ENCODE results near the gene ZNF768. TPM values are rescaled to one million over a fixed set of nuclear protein-coding genes. Genes with fewer than 3 reads are reported as not detected.

The ZNF768 gene
- total RNA-seq, 1 donor from 2014 or later, result 37.1 TPM

GRCh38 chr16:30555315-30556124 is 29.2 kb upstream of the ZNF768 start:
- Mint-ChIP-seq H3K9me3 (ENCODE audit: unreplicated experiment) (no peaks in the 10 kb centered on the region), H3K4me1 (ENCODE audit: unreplicated experiment) (peaks cover 21% of the 10 kb centered on the region), H3K36me3 (ENCODE audit: unreplicated experiment) (peaks cover 17% of the 10 kb centered on the region), H3K4me3 (ENCODE audit: unreplicated experiment) (peak overlapping the region; percentile 62), H3K27me3 (ENCODE audit: unreplicated experiment) (no peaks in the 10 kb centered on the region), H3K27ac (ENCODE audit: unreplicated experiment) (peak overlapping the region; percentile 10)
- no peak for TF ChIP-seq CTCF (IDR thresholded peaks at IDR 0.05)
- DNase-seq (ENCODE audit: extremely low spot score, unreplicated experiment), result no peak

- no peak for DNase-seq (ENCODE audit: extremely low spot score, unreplicated experiment)
- H3K36me3 Mint-ChIP-seq (ENCODE audit: unreplicated experiment), result peaks cover 17% of the 10 kb centered on the region
- no peaks in the 10 kb centered on the region for H3K9me3 Mint-ChIP-seq (ENCODE audit: unreplicated experiment)
- peaks cover 21% of the 10 kb centered on the region for H3K4me1 Mint-ChIP-seq (ENCODE audit: unreplicated experiment)
- H3K27me3 Mint-ChIP-seq (ENCODE audit: unreplicated experiment), result no peaks in the 10 kb centered on the region
- TF ChIP-seq CTCF (IDR thresholded peaks at IDR 0.05), result no peak
- no peak overlapping the region for H3K27ac Mint-ChIP-seq (ENCODE audit: unreplicated experiment)
- H3K4me3 Mint-ChIP-seq (ENCODE audit: unreplicated experiment), result no peak overlapping the region
Observed at GRCh38 chr16:30554557-30555314, 28.4 kb upstream of the ZNF768 start.

- no peaks in the 10 kb centered on the region for H3K9me3 Mint-ChIP-seq (ENCODE audit: unreplicated experiment)
- no peak overlapping the region for H3K27ac Mint-ChIP-seq (ENCODE audit: unreplicated experiment)
- DNase-seq (ENCODE audit: extremely low spot score, unreplicated experiment), result no peak
- H3K4me3 Mint-ChIP-seq (ENCODE audit: unreplicated experiment), result no peak overlapping the region
- peaks cover 13% of the 10 kb centered on the region for H3K4me1 Mint-ChIP-seq (ENCODE audit: unreplicated experiment)
- TF ChIP-seq CTCF (IDR thresholded peaks at IDR 0.05), result no peak
- peaks cover 17% of the 10 kb centered on the region for H3K36me3 Mint-ChIP-seq (ENCODE audit: unreplicated experiment)
- H3K27me3 Mint-ChIP-seq (ENCODE audit: unreplicated experiment), result no peaks in the 10 kb centered on the region
Observed at GRCh38 chr16:30553393-30553899, 27.1 kb upstream of the ZNF768 start.

- no peak for DNase-seq (ENCODE audit: extremely low spot score, unreplicated experiment)
- Mint-ChIP-seq H3K4me1 (ENCODE audit: unreplicated experiment) (peaks cover 13% of the 10 kb centered on the region), H3K36me3 (ENCODE audit: unreplicated experiment) (peaks cover 17% of the 10 kb centered on the region), H3K27me3 (ENCODE audit: unreplicated experiment) (no peaks in the 10 kb centered on the region), H3K9me3 (ENCODE audit: unreplicated experiment) (no peaks in the 10 kb centered on the region), H3K27ac (ENCODE audit: unreplicated experiment) (no peak overlapping the region), H3K4me3 (ENCODE audit: unreplicated experiment) (no peak overlapping the region)
- TF ChIP-seq CTCF (IDR thresholded peaks at IDR 0.05), result no peak
Observed at GRCh38 chr16:30552956-30553355, 26.6 kb upstream of the ZNF768 start.

GRCh38 chr16:30551781-30552180 is 25.4 kb upstream of the ZNF768 start:
- Mint-ChIP-seq H3K27ac (ENCODE audit: unreplicated experiment) (no peak overlapping the region), H3K9me3 (ENCODE audit: unreplicated experiment) (no peaks in the 10 kb centered on the region), H3K4me1 (ENCODE audit: unreplicated experiment) (peaks cover 7% of the 10 kb centered on the region), H3K36me3 (ENCODE audit: unreplicated experiment) (peaks cover 17% of the 10 kb centered on the region), H3K27me3 (ENCODE audit: unreplicated experiment) (no peaks in the 10 kb centered on the region), H3K4me3 (ENCODE audit: unreplicated experiment) (no peak overlapping the region)
- no peak for DNase-seq (ENCODE audit: extremely low spot score, unreplicated experiment)
- TF ChIP-seq CTCF (IDR thresholded peaks at IDR 0.05), result no peak
